Uterus (tissue), 4 donors: ENCODE data around the gene LRRC3C. TPM values are rescaled to one million over a fixed set of nuclear protein-coding genes. Genes with fewer than 3 reads are reported as not detected.

Experiments used
- DNase-seq, 2 donors: peaks; one replicate each; pipeline ENCODE4 v3.0.0-alpha.2; 2019 to 2020
- H3K27ac ChIP-seq, 2 donors: fragments of 200-600 bp; sonication (generic); 1 replicate in 1 of 2; 2 replicates in 1 of 2; pipeline ENCODE4 v1.5.1; 2016 to 2018
- H3K27me3 ChIP-seq, 2 donors: fragments of 200-600 bp; sonication (generic); one replicate each; pipeline ENCODE4 v1.5.1; 2018 to 2019; ENCODE audit warnings: control low read depth in 1 of 2
- H3K36me3 ChIP-seq, 2 donors: fragments of 200-600 bp; sonication (generic); one replicate each; pipeline ENCODE4 v1.5.1; 2019; ENCODE audit warnings: control low read depth in 1 of 2
- H3K4me1 ChIP-seq, 2 donors: fragments of 200-600 bp; sonication (generic); one replicate each; pipeline ENCODE4 v1.5.1; 2018 to 2019; ENCODE audit warnings: control low read depth in 1 of 2
- H3K4me3 ChIP-seq, 2 donors: fragments of 200-600 bp; sonication (generic); 1 replicate in 1 of 2; 2 replicates in 1 of 2; pipeline ENCODE4 v1.5.1; 2018 to 2019; ENCODE audit warnings: mild to moderate bottlenecking in 1 of 2
- H3K9me3 ChIP-seq, 2 donors: fragments of 200-600 bp; sonication (generic); one replicate each; pipeline ENCODE4 v1.5.1; 2019; ENCODE audit warnings: control low read depth in 1 of 2
- CTCF ChIP-seq, 4 experiments: fragments of 200-600 bp in 2 of 4; fragments of 450-650 bp in 2 of 4; sonication (generic) in 2 of 4; IDR thresholded peaks; one replicate each; pipeline ENCODE4 v1.5.1; 2016 to 2019; ENCODE audit warnings: antibody characterized with exemption in 4 of 4, mild to moderate bottlenecking in 2 of 4, moderate library complexity in 1 of 4
- POLR2A ChIP-seq, 2 donors: fragments of 450-650 bp; IDR thresholded peaks; one replicate each; pipeline ENCODE4 v1.6.1; 2016; ENCODE audit warnings: antibody characterized with exemption in 2 of 2, mild to moderate bottlenecking in 1 of 2, moderate library complexity in 1 of 2
- intact Hi-C: fragments of 100-400 bp; cut with DNase I; formaldehyde crosslinking; loops from one replicate; pipeline ENCODE4 v1.15.1; 2023; ENCODE audit warnings: low total_unique reads
- total RNA-seq, 4 donors: library from RNA; depleted of rRNA in 3 of 4; stranded (reverse); fragments of >200 nt in 3 of 4; gene quantifications; one replicate each; pipeline versions ENCODE4 v1.1.0 to v1.2.4, GENCODE V29; 2014 to 2023
- donor health status: DM: yes; HTN: yes; CAD: no.

The LRRC3C gene
- total RNA-seq, 4 donors from 2014 or later, result 0.52 TPM; not detected in 3

DNA sequence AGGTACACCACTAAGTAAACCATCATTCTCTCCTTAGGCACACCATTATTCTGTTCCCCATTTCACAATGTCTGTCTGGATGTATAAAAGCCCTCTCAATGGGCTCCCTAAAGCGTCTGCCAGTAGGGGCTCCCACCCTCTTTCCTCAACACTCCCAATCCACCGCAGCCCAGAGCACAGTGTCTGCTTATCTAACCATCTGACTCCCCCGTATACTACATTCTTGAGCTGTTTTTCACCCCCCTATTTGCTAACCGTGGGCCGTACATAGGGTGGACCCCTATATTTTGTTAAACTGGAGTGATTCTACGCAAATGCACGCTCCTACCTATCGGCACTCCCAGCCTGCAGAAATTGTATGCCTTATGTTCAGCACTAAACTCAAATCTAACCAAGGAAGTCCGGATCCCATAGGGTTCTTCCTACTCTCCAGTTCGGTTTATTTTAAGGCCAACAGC, 52.4 kb downstream of the LRRC3C start:
- Histone ChIP-seq H3K9me3 (no peaks in the 10 kb centered on the region), H3K27ac (peak overlapping the region; percentile 95), H3K4me3 (peak overlapping the region; percentile 37 to 96), H3K36me3 (no peaks in the 10 kb centered on the region), H3K27me3 (no peaks in the 10 kb centered on the region), H3K4me1 (peaks cover 0 to 13% of the 10 kb centered on the region in 2 donors)
- TF ChIP-seq POLR2A (IDR thresholded peaks at IDR 0.05) (no peak), CTCF (IDR thresholded peaks at IDR 0.05) (no peak)
- intact Hi-C loops, result no loop called here
- peak in 1 of 2 donors; percentile 35 for DNase-seq

GRCh38 chr17:39980351-39981206, 53.0 kb downstream of the LRRC3C start, which contains the start of gene PSMD3:
Gene PSMD3, plus strand, starts transcription at chr17:39980807. Its CDS starts 164 bp downstream, at chr17:39980971.
- Histone ChIP-seq H3K27ac (peak within 1 kb of the TSS; percentile 95), H3K9me3 (no peaks in the 10 kb centered on the region), H3K4me3 (peak within 1 kb of the TSS; percentile 80 to 96), H3K27me3 (no peaks in the 10 kb centered on the region), H3K4me1 (peaks cover 0 to 13% of the 10 kb centered on the region in 2 donors), H3K36me3 (no peaks in the 10 kb centered on the region)
- intact Hi-C loops, result no loop called here
- TF ChIP-seq POLR2A (IDR thresholded peaks at IDR 0.05) (peak; percentile 80 to 93), CTCF (IDR thresholded peaks at IDR 0.05) (peak; percentile 77 to 98 (median 92))
- DNase-seq, result peak; percentile 99

GRCh38 chr17:39981207-39981741, 53.7 kb downstream of the LRRC3C start:
- Histone ChIP-seq H3K9me3 (no peaks in the 10 kb centered on the region), H3K27me3 (no peaks in the 10 kb centered on the region), H3K4me3 (peak overlapping the region; percentile 80 to 96), H3K4me1 (peaks cover 0 to 13% of the 10 kb centered on the region in 2 donors), H3K36me3 (no peaks in the 10 kb centered on the region), H3K27ac (peak overlapping the region; percentile 95)
- intact Hi-C loops, result no loop called here
- TF ChIP-seq CTCF (IDR thresholded peaks at IDR 0.05), result no peak
- no peak for TF ChIP-seq POLR2A (IDR thresholded peaks at IDR 0.05)
- no peak for DNase-seq

- Histone ChIP-seq H3K4me1 (peaks cover 0 to 13% of the 10 kb centered on the region in 2 donors), H3K9me3 (no peaks in the 10 kb centered on the region), H3K4me3 (peak overlapping the region; percentile 80 to 96), H3K27ac (no peak overlapping the region), H3K27me3 (no peaks in the 10 kb centered on the region), H3K36me3 (no peaks in the 10 kb centered on the region)
- TF ChIP-seq CTCF (IDR thresholded peaks at IDR 0.05) (no peak), POLR2A (IDR thresholded peaks at IDR 0.05) (no peak)
- no peak for DNase-seq
- intact Hi-C loops, result no loop called here
Measured at GRCh38 chr17:39981766-39982375, 54.3 kb downstream of the LRRC3C start.
